Lower lobe of right lung (tissue), 2 donors: ENCODE measurements around the gene COX6B2. TPM values are rescaled to one million over a fixed set of nuclear protein-coding genes. Genes with fewer than 3 reads are reported as not detected.

Experiments used
- ATAC-seq, 2 donors: fragments of 200-7000 bp; cut with Tn5 transposase; one replicate each; pipeline ENCODE4 v1.9.1; 2020 to 2022; ENCODE audit warnings: mild to moderate bottlenecking in 2 of 2, moderate library complexity in 2 of 2
- DNase-seq: peaks from one replicate; pipeline ENCODE4 v3.0.0-alpha.2; 2020
- H3K27ac ChIP-seq: fragments of 200-600 bp; one replicate; pipeline ENCODE4 v1.8.0; 2022
- H3K27me3 ChIP-seq: fragments of 200-600 bp; one replicate; pipeline ENCODE4 v1.8.0; 2022; ENCODE audit warnings: low read depth
- H3K36me3 ChIP-seq: fragments of 200-600 bp; one replicate; pipeline ENCODE4 v1.8.0; 2022; ENCODE audit warnings: mild to moderate bottlenecking
- H3K4me1 ChIP-seq: fragments of 200-600 bp; one replicate; pipeline ENCODE4 v1.8.0; 2022
- H3K4me3 ChIP-seq: fragments of 200-600 bp; one replicate; pipeline ENCODE4 v1.8.0; 2022; ENCODE audit warnings: mild to moderate bottlenecking
- H3K9me3 ChIP-seq: fragments of 200-600 bp; one replicate; pipeline ENCODE4 v1.8.0; 2022
- intact Hi-C: fragments of 100-400 bp; cut with DNase I; formaldehyde crosslinking; loops from one replicate; pipeline ENCODE4 v1.11.0; 2022
- total RNA-seq: library from RNA; stranded (reverse); fragmentation: NEBNext Ultra II Directional; extraction: Animal tissue kit (Norgen Biotek cat#: 25700); gene quantifications from one replicate; pipeline ENCODE4 v1.2.1, GENCODE V29; 2021
- TF ChIP-seq, protein P1 (sequence below): fragments of 200-600 bp; IDR thresholded peaks from one replicate; pipeline ENCODE4 v1.8.0; 2022; ENCODE audit warnings: antibody characterized with exemption, mild to moderate bottlenecking
- donor health status: DM: no; HTN: yes; CAD: no; lungs with severe emphysema.

COX6B2 gene
- total RNA-seq, 1 donor from 2014 or later, result not detected

DNA sequence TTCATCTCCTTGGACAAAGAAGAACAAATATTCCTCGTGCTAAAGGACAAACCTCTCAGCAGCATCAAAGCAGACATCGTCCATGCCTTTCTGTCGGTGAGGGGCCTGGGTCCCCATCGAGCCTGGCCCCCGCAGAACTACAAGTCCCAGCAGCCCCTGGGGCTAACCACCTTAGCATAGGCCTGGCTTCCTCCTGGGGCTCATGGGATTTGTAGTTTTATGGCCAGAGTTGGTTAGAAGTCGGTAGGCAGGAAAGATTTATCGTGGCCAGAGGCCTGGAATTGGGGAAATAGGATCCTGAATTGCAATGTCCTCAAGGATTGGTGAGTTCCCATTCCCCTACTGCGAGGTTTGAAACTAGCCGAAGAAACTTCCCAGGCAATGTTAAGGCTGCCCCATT is 49.0 kb downstream of the COX6B2 start:
- intact Hi-C loops, result no loop called here
- TF ChIP-seq, protein P1, sequence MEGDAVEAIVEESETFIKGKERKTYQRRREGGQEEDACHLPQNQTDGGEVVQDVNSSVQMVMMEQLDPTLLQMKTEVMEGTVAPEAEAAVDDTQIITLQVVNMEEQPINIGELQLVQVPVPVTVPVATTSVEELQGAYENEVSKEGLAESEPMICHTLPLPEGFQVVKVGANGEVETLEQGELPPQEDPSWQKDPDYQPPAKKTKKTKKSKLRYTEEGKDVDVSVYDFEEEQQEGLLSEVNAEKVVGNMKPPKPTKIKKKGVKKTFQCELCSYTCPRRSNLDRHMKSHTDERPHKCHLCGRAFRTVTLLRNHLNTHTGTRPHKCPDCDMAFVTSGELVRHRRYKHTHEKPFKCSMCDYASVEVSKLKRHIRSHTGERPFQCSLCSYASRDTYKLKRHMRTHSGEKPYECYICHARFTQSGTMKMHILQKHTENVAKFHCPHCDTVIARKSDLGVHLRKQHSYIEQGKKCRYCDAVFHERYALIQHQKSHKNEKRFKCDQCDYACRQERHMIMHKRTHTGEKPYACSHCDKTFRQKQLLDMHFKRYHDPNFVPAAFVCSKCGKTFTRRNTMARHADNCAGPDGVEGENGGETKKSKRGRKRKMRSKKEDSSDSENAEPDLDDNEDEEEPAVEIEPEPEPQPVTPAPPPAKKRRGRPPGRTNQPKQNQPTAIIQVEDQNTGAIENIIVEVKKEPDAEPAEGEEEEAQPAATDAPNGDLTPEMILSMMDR, result no peak
- peak; percentile 28 to 50 for ATAC-seq
- no peaks in the 10 kb centered on the region for H3K36me3 ChIP-seq
- DNase-seq, result no peak
- no peaks in the 10 kb centered on the region for H3K27me3 ChIP-seq
- no peak overlapping the region for H3K27ac ChIP-seq
- no peaks in the 10 kb centered on the region for H3K9me3 ChIP-seq
- no peak overlapping the region for H3K4me3 ChIP-seq
- H3K4me1 ChIP-seq, result peaks cover 8% of the 10 kb centered on the region

DNA sequence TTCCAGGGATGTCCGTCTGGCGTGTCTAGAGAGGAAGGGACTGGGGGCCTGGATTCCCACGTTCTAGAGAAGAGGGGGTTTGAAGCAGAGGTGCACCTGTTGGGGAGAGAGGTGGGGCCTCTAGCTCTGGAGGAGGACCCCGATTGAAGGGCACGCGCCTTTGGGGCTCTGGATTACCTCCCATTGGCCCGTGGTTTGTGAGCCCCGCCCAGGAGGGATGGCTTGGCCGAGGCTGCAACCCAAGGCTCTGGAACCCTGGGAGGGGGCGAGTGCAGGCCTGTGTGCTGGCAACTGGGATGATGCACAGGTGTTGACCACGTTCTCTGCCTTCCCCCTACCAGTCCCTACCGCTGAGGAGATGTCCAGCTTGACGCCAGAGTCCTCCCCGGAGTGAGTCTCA is 49.5 kb downstream of the COX6B2 start:
- intact Hi-C loops, result no loop called here
- no peaks in the 10 kb centered on the region for H3K36me3 ChIP-seq

DNA sequence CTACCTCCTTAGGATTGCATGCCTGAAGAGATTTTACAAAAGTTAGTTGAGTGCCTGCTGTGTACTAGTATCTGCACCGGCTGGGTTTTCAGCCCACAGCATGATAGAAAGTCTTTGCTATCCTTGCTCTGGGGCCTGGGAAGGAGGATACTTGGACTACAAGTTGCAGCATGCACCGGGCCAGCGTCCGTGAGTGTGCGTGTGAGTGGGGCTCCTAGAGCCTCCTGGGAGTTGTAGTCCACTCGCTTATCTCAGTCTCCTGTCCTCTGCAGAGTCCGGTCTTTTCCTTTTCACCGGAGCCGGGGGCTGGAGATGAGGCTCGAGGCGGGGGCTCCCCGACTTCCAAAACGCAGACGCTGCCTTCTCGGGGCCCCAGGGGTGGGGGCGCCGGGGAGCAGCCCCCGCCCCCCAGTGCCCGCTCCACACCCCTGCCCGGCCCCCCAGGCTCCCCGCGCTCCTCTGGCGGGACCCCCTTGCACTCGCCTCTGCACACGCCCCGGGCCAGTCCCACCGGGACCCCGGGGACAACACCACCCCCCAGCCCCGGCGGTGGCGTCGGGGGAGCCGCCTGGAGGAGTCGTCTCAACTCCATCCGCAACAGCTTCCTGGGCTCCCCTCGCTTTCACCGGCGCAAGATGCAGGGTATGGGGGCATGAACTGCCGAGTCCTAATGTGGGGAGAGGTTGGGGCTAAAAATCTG is 50.1 kb downstream of the COX6B2 start:
- Histone ChIP-seq H3K9me3 (no peaks in the 10 kb centered on the region), H3K27me3 (no peaks in the 10 kb centered on the region), H3K27ac (no peak overlapping the region), H3K36me3 (no peaks in the 10 kb centered on the region), H3K4me3 (no peak overlapping the region), H3K4me1 (peaks cover 8% of the 10 kb centered on the region)
- intact Hi-C loops, result no loop called here
- ATAC-seq (peak in 1 of 2 donors; percentile 5), DNase-seq (no peak)
- TF ChIP-seq, protein P1, result no peak

More for the DNA sequence above, 49.5 kb downstream of the COX6B2 start:
- Histone ChIP-seq H3K27me3 (no peaks in the 10 kb centered on the region), H3K4me3 (no peak overlapping the region), H3K27ac (no peak overlapping the region), H3K9me3 (no peaks in the 10 kb centered on the region), H3K4me1 (peaks cover 8% of the 10 kb centered on the region)
- ATAC-seq, result no peak
- TF ChIP-seq, protein P1, result no peak
- DNase-seq, result no peak

DNA sequence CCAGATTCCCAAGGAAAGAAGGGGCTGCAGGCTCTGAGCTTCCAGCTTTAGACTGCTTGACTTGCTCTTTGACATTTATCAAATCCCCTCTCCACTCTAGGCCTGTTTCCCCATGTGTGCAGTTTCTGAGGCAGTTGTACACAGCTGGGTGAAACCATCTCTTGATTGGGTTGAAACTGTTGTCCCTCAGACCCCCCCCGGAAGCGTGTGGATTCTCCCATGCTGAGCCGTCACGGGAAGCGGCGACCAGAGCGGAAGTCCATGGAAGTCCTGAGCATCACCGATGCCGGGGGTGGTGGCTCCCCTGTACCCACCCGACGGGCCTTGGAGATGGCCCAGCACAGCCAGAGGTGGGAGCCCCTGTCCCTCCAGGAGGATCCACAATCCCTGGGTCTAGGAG is 51.0 kb downstream of the COX6B2 start:
- ATAC-seq (no peak), DNase-seq (no peak)
- Histone ChIP-seq H3K27me3 (no peaks in the 10 kb centered on the region), H3K4me1 (peaks cover 8% of the 10 kb centered on the region), H3K36me3 (no peaks in the 10 kb centered on the region), H3K4me3 (no peak overlapping the region), H3K27ac (no peak overlapping the region), H3K9me3 (no peaks in the 10 kb centered on the region)
- TF ChIP-seq, protein P1, result no peak
- intact Hi-C loops, result no loop called here

DNA sequence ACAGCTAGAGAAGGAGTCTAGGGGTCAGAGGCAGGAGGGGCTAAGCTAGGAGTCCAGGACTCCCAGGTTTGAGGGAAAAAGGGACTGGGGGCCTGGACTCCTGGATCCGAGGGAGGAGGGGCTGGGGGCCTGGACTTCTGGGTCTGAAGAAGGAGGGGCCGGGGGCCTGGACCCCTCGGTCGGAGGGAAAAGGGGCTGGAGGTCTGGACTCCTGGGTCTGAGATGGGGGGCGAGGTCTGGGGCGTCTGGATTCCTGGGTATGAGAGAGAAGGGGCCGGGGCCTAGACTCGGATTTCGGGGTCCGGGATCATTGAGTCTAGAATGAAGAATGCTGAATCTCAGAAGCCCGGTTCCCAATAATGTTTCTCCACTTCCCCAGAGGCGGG is 52.2 kb downstream of the COX6B2 start:
- ATAC-seq (no peak), DNase-seq (no peak)
- H3K36me3 ChIP-seq, result no peaks in the 10 kb centered on the region
- no peak overlapping the region for H3K27ac ChIP-seq
- no peaks in the 10 kb centered on the region for H3K9me3 ChIP-seq
- H3K4me3 ChIP-seq, result no peak overlapping the region
- intact Hi-C loops, result no loop called here
- H3K4me1 ChIP-seq, result peaks cover 8% of the 10 kb centered on the region
- TF ChIP-seq, protein P1, result no peak
- H3K27me3 ChIP-seq, result no peaks in the 10 kb centered on the region
